Activated T-helper 2 cell treated with anti-CD3 and anti-CD28 coated beads, Interferon-gamma antibody, Interleukin-2, Interleukin-4, amounts not matched to agents 10 μg/mL and 5 μg/mL and 100 μg/mL, durations not matched to agents 14 hours and 24 hours and 36 hours (primary cell): ENCODE measurements around the gene CCR6. TPM values are rescaled to one million over a fixed set of nuclear protein-coding genes. Genes with fewer than 3 reads are reported as not detected.
A peak's percentile ranks its signal among the peaks of the same experiment; 100 is the strongest.

Experiments used
- DNase-seq: peaks from one replicate; pipeline ENCODE4 v3.0.0; 2021; ENCODE audit warnings: low spot score
- H3K27ac Mint-ChIP-seq: one replicate; pipeline ENCODE4 v1.8.0; 2021; ENCODE audit warnings: mixed read lengths
- H3K27me3 Mint-ChIP-seq: one replicate; pipeline ENCODE4 v1.8.0; 2021; ENCODE audit warnings: low read depth, mixed read lengths
- H3K36me3 Mint-ChIP-seq: one replicate; pipeline ENCODE4 v1.8.0; 2021; ENCODE audit warnings: low read depth, mixed read lengths
- H3K4me1 Mint-ChIP-seq: one replicate; pipeline ENCODE4 v1.8.0; 2021; ENCODE audit warnings: low read depth, mixed read lengths
- H3K4me3 Mint-ChIP-seq: one replicate; pipeline ENCODE4 v1.8.0; 2021; ENCODE audit warnings: low read depth, mild to moderate bottlenecking, moderate library complexity, mixed read lengths
- H3K9me3 Mint-ChIP-seq: one replicate; pipeline ENCODE4 v1.8.0; 2021; ENCODE audit warnings: mixed read lengths
- intact Hi-C: fragments of 100-400 bp; cut with micrococcal nuclease; formaldehyde crosslinking; loops from one replicate; pipeline ENCODE4 v1.15.1; 2023
- total RNA-seq: library from RNA; stranded (reverse); gene quantifications from 2 replicates; pipeline ENCODE4 v1.2.3, GENCODE V29; 2022

CCR6 gene
- total RNA-seq, 1 donor from 2014 or later, result not detected

GRCh38 chr6:167129159-167129558 is 6.3 kb downstream of the CCR6 start:
- DNase-seq, result no peak
- no peaks in the 10 kb centered on the region for H3K4me1 Mint-ChIP-seq
- intact Hi-C loops, result no loop called here
- no peak overlapping the region for H3K27ac Mint-ChIP-seq
- H3K27me3 Mint-ChIP-seq, result peaks cover 5% of the 10 kb centered on the region
- no peak overlapping the region for H3K4me3 Mint-ChIP-seq
- H3K9me3 Mint-ChIP-seq, result no peaks in the 10 kb centered on the region
- no peaks in the 10 kb centered on the region for H3K36me3 Mint-ChIP-seq

- Mint-ChIP-seq H3K9me3 (no peaks in the 10 kb centered on the region), H3K4me3 (no peak overlapping the region), H3K4me1 (no peaks in the 10 kb centered on the region), H3K27ac (no peak overlapping the region), H3K36me3 (no peaks in the 10 kb centered on the region), H3K27me3 (peaks cover 5% of the 10 kb centered on the region)
- intact Hi-C loops, result no loop called here
- no peak for DNase-seq
Measured at GRCh38 chr6:167129562-167129961, 6.7 kb downstream of the CCR6 start.

- H3K9me3 Mint-ChIP-seq, result no peaks in the 10 kb centered on the region
- intact Hi-C loops, result no loop called here
- H3K27me3 Mint-ChIP-seq, result peaks cover 5% of the 10 kb centered on the region
- no peak overlapping the region for H3K27ac Mint-ChIP-seq
- no peak overlapping the region for H3K4me3 Mint-ChIP-seq
- no peaks in the 10 kb centered on the region for H3K36me3 Mint-ChIP-seq
- H3K4me1 Mint-ChIP-seq, result no peaks in the 10 kb centered on the region
- no peak for DNase-seq
Measured at GRCh38 chr6:167130008-167130677, 7.2 kb downstream of the CCR6 start.

GRCh38 chr6:167130712-167131684 is 8.1 kb downstream of the CCR6 start:
- intact Hi-C loops, result no loop called here
- H3K27ac Mint-ChIP-seq, result no peak overlapping the region
- H3K36me3 Mint-ChIP-seq, result no peaks in the 10 kb centered on the region
- no peak overlapping the region for H3K4me3 Mint-ChIP-seq
- H3K9me3 Mint-ChIP-seq, result no peaks in the 10 kb centered on the region
- H3K27me3 Mint-ChIP-seq, result peaks cover 5% of the 10 kb centered on the region
- DNase-seq, result no peak
- H3K4me1 Mint-ChIP-seq, result no peaks in the 10 kb centered on the region

GRCh38 chr6:167134448-167135328 is 11.8 kb downstream of the CCR6 start:
- no peaks in the 10 kb centered on the region for H3K9me3 Mint-ChIP-seq
- no peak for DNase-seq
- intact Hi-C loops, result loop anchor here (5.0 kb wide), 1 partner anchor 347 kb away; no protein-coding TSS in a partner anchor
- no peak overlapping the region for H3K4me3 Mint-ChIP-seq
- H3K27ac Mint-ChIP-seq, result no peak overlapping the region
- H3K27me3 Mint-ChIP-seq, result peaks cover 21% of the 10 kb centered on the region
- no peaks in the 10 kb centered on the region for H3K4me1 Mint-ChIP-seq
- H3K36me3 Mint-ChIP-seq, result no peaks in the 10 kb centered on the region

- no peak for DNase-seq
- Mint-ChIP-seq H3K4me3 (no peak overlapping the region), H3K27ac (no peak overlapping the region), H3K27me3 (peaks cover 24% of the 10 kb centered on the region), H3K36me3 (no peaks in the 10 kb centered on the region), H3K9me3 (no peaks in the 10 kb centered on the region), H3K4me1 (no peaks in the 10 kb centered on the region)
- intact Hi-C loops, result loop anchor here (5.0 kb wide), 1 partner anchor 349 kb away; no protein-coding TSS in a partner anchor
Measured at GRCh38 chr6:167136376-167136775, 13.5 kb downstream of the CCR6 start.

GRCh38 chr6:167137081-167137480 is 14.2 kb downstream of the CCR6 start:
- H3K4me3 Mint-ChIP-seq, result no peak overlapping the region
- intact Hi-C loops, result loop anchor here (5.0 kb wide), 1 partner anchor 350 kb away; no protein-coding TSS in a partner anchor
- peaks cover 24% of the 10 kb centered on the region for H3K27me3 Mint-ChIP-seq
- no peaks in the 10 kb centered on the region for H3K36me3 Mint-ChIP-seq
- H3K4me1 Mint-ChIP-seq, result no peaks in the 10 kb centered on the region
- H3K9me3 Mint-ChIP-seq, result no peaks in the 10 kb centered on the region
- no peak for DNase-seq
- no peak overlapping the region for H3K27ac Mint-ChIP-seq

- no peak for DNase-seq
Measured at GRCh38 chr6:167137881-167138280, 15.0 kb downstream of the CCR6 start.

GRCh38 chr6:167139761-167140160 is 16.9 kb downstream of the CCR6 start:
- no peaks in the 10 kb centered on the region for H3K9me3 Mint-ChIP-seq
- intact Hi-C loops, result loop anchor here (5.0 kb wide), 2 partner anchors 142 to 352 kb away; partner anchors contain the start of gene CEP43

More at GRCh38 chr6:167137881-167138280, 15.0 kb downstream of the CCR6 start:
- intact Hi-C loops, result loop anchor here (5.0 kb wide), 1 partner anchor 351 kb away; no protein-coding TSS in a partner anchor
- H3K27ac Mint-ChIP-seq, result no peak overlapping the region
- H3K36me3 Mint-ChIP-seq, result no peaks in the 10 kb centered on the region
- peaks cover 24% of the 10 kb centered on the region for H3K27me3 Mint-ChIP-seq
- no peaks in the 10 kb centered on the region for H3K9me3 Mint-ChIP-seq
- no peaks in the 10 kb centered on the region for H3K4me1 Mint-ChIP-seq
- H3K4me3 Mint-ChIP-seq, result no peak overlapping the region

GRCh38 chr6:167140589-167141474 is 17.9 kb downstream of the CCR6 start:
- peaks cover 31% of the 10 kb centered on the region for H3K27me3 Mint-ChIP-seq
- H3K9me3 Mint-ChIP-seq, result no peaks in the 10 kb centered on the region
- H3K4me3 Mint-ChIP-seq, result no peak overlapping the region
- intact Hi-C loops, result loop anchor here (5.0 kb wide), 1 partner anchor 144 kb away; the partner anchor contains the start of gene CEP43
- H3K4me1 Mint-ChIP-seq, result no peaks in the 10 kb centered on the region
- no peak overlapping the region for H3K27ac Mint-ChIP-seq
- H3K36me3 Mint-ChIP-seq, result no peaks in the 10 kb centered on the region
- no peak for DNase-seq

More at GRCh38 chr6:167139761-167140160, 16.9 kb downstream of the CCR6 start:
- no peak for DNase-seq
- Mint-ChIP-seq H3K4me1 (no peaks in the 10 kb centered on the region), H3K27ac (no peak overlapping the region), H3K27me3 (peaks cover 30% of the 10 kb centered on the region), H3K36me3 (no peaks in the 10 kb centered on the region), H3K4me3 (no peak overlapping the region)

GRCh38 chr6:167141667-167142432 is 19.0 kb downstream of the CCR6 start:
- Mint-ChIP-seq H3K4me1 (no peaks in the 10 kb centered on the region), H3K9me3 (no peaks in the 10 kb centered on the region), H3K36me3 (no peaks in the 10 kb centered on the region), H3K27ac (no peak overlapping the region), H3K4me3 (no peak overlapping the region), H3K27me3 (peaks cover 28% of the 10 kb centered on the region)
- peak; percentile 12 for DNase-seq
- intact Hi-C loops, result loop anchor here (1.0 to 5.0 kb wide), 2 partner anchors 145 to 367 kb away; partner anchors contain the start of gene CEP43
